ENCODE results near the gene SPANXN5. TPM values are rescaled to one million over a fixed set of nuclear protein-coding genes. Genes with fewer than 3 reads are reported as not detected.
"Not testable (repeated sequence)": the region's sequence is repeated elsewhere in the genome, so short reads cannot be mapped to it uniquely, and the experiment has no call there.

The SPANXN5 gene
- total RNA-seq, 4 donors from 2014 or later, result not detected

DNA sequence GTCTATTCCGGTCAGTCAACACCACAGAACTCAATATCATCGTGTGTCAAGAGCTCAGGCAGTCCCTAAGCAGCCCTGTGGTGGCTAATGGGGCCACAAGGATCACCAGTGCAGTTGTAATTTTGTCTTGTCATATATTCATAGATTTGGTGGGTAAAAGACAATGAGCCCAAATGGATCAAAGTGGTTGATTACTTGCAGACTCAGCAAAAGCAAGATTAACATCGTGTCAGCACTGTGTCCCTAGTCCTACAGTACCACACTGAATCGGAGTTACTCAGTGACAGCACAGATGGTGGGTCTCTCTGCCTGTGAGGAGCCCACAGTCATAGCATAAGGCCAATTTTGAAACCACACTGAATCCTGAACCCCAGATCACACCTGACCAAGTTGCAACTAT, 22.6 kb upstream of the SPANXN5 start:
- Histone ChIP-seq H3K36me3 (no peaks in the 10 kb centered on the region), H3K27me3 (no peaks in the 10 kb centered on the region), H3K4me1 (no peaks in the 10 kb centered on the region), H3K27ac (replicated peaks in 1 of 4) (no peak overlapping the region), H3K4me3 (no peak overlapping the region), H3K9me3 (no peaks in the 10 kb centered on the region)
- intact Hi-C loops (cut with DNase I), result no loop called here
- WGBS, result 78% methylated on average over 4 of the region's 4 CpGs
- DNase-seq (ENCODE audit: extremely low spot score), result no peak
- TF ChIP-seq, protein P1, sequence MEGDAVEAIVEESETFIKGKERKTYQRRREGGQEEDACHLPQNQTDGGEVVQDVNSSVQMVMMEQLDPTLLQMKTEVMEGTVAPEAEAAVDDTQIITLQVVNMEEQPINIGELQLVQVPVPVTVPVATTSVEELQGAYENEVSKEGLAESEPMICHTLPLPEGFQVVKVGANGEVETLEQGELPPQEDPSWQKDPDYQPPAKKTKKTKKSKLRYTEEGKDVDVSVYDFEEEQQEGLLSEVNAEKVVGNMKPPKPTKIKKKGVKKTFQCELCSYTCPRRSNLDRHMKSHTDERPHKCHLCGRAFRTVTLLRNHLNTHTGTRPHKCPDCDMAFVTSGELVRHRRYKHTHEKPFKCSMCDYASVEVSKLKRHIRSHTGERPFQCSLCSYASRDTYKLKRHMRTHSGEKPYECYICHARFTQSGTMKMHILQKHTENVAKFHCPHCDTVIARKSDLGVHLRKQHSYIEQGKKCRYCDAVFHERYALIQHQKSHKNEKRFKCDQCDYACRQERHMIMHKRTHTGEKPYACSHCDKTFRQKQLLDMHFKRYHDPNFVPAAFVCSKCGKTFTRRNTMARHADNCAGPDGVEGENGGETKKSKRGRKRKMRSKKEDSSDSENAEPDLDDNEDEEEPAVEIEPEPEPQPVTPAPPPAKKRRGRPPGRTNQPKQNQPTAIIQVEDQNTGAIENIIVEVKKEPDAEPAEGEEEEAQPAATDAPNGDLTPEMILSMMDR (IDR thresholded peaks at IDR 0.05), result no peak
- no peak for TF ChIP-seq POLR2AphosphoS5 (IDR thresholded peaks at IDR 0.05)
- no peak for TF ChIP-seq EP300 (IDR thresholded peaks at IDR 0.05)
- TF ChIP-seq POLR2A (IDR thresholded peaks at IDR 0.05; ENCODE audit: low read depth), result no peak

DNA sequence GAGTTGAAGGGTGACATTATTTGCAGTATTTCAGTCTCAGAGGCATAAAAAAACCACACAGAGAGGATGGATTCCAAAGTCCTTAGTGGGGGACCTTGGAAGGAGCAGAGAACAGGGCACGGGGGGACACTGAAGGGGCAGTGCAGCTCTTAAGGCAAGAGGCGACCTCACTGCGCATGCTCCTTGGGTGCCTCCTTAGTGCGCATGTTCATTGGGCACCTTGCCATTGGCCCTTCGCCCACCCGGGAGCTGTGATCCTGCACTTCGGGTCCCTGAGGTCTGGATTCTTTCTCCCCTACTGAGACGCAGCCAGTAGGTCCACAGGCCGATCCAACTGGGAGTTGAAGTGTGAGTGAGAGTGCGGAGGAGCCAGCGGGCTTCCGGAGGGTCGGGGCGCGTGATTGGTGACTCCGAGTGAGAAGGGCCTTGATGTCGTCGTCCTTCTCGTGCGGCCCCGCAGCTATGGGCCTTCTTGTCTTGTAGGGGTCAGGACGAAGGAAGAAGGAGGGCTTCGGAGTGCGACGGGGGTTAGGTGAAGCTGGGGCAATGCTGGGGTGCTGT, 13.9 kb upstream of the SPANXN5 start, which contains the start of gene XAGE5:
Gene XAGE5 (plus strand): TSS at position 223 of the 561 bp plus-strand sequence. CDS start 1,280 bp downstream, outside the sequence.
- TF ChIP-seq POLR2AphosphoS5 (IDR thresholded peaks at IDR 0.05), result no peak
- TF ChIP-seq, protein P1 (IDR thresholded peaks at IDR 0.05), result no peak
- no peak for TF ChIP-seq EP300 (IDR thresholded peaks at IDR 0.05)
- TF ChIP-seq POLR2A (IDR thresholded peaks at IDR 0.05; ENCODE audit: low read depth), result no peak
- WGBS, result 77% methylated on average over 20 of the region's 25 CpGs
- Histone ChIP-seq H3K9me3 (no peaks in the 10 kb centered on the region), H3K4me1 (no peaks in the 10 kb centered on the region), H3K36me3 (no peaks in the 10 kb centered on the region), H3K4me3 (no peak within 1 kb of the TSS), H3K27ac (replicated peaks in 1 of 4) (no peak within 1 kb of the TSS), H3K27me3 (no peaks in the 10 kb centered on the region)
- no peak for DNase-seq (ENCODE audit: extremely low spot score)
- intact Hi-C loops (cut with DNase I), result no loop called here

DNA sequence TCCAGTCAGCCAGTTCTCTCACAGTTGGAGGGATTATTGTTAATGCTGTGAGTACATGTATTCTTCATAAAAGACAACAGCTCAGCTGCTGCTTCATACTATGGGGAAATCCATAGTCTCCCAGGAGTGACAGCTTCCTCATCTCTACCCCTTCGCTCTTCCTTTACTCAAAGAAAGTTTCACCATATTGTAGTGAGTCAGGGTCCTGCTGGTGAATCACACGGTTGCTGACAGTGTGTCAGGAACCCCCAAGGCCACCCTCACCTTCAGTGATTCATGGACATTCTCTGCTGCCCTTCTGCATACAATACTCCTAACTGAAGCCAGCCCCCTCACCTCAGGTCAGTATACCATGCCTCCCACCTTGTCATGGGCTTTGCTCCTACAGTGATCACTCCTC, 7.6 kb upstream of the SPANXN5 start:
- H3K9me3 ChIP-seq; DNase-seq (ENCODE audit: extremely low spot score); intact Hi-C loops (cut with DNase I); H3K27me3 ChIP-seq; H3K4me3 ChIP-seq; H3K27ac ChIP-seq (replicated peaks in 1 of 4); H3K36me3 ChIP-seq; H3K4me1 ChIP-seq: not testable (repeated sequence)
- 60% methylated on average over 2 of the region's 2 CpGs for WGBS

DNA sequence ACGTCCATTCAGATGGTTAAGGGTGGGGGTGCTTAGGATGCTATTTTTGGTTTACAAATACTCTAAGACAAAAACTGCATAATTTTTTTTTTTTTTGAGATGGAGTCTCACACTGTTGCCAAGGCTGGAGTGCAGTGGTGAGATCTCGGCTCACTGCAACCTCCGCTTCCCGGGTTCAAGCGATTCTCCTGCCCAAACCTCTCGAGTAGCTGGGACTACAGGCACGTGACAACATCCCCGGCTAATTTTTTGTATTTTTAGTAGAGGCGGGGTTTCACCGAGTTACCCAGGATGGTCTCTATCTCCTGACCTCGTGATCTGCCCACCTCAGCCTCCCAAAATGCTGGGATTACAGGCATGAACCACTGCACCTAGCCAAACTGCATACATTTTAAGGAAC, 23.7 kb downstream of the SPANXN5 start:
- H3K27ac ChIP-seq (replicated peaks in 1 of 4); H3K9me3 ChIP-seq; H3K4me1 ChIP-seq; intact Hi-C loops (cut with DNase I); H3K36me3 ChIP-seq; H3K27me3 ChIP-seq; H3K4me3 ChIP-seq; DNase-seq (ENCODE audit: extremely low spot score): not testable (repeated sequence)
- 77% methylated on average over 10 of the region's 11 CpGs for WGBS

DNA sequence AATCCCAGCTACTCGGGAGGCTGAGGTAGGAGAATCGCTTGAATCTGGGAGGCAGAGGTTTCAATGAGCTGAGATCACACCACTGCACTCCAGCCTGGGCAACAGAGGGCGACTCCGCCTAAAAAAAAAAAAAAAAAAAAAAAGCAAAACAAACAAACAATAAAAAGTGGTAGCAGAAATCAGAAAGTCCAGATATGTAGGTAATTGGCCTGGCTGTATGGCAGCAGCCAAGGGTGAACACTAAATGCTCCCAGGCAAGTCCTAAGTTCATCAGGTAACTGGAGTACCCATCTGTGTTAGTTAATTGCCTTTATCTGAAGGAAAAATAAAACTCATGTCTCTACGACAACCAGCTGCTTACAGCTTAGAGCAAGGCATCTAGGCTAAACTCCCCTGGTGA, 31.2 kb downstream of the SPANXN5 start:
- H3K27me3 ChIP-seq; DNase-seq (ENCODE audit: extremely low spot score); H3K9me3 ChIP-seq; H3K4me3 ChIP-seq; intact Hi-C loops (cut with DNase I); H3K4me1 ChIP-seq; H3K27ac ChIP-seq (replicated peaks in 1 of 4); H3K36me3 ChIP-seq: not testable (repeated sequence)
- WGBS, result 85% methylated on average over 4 of the region's 5 CpGs

DNA sequence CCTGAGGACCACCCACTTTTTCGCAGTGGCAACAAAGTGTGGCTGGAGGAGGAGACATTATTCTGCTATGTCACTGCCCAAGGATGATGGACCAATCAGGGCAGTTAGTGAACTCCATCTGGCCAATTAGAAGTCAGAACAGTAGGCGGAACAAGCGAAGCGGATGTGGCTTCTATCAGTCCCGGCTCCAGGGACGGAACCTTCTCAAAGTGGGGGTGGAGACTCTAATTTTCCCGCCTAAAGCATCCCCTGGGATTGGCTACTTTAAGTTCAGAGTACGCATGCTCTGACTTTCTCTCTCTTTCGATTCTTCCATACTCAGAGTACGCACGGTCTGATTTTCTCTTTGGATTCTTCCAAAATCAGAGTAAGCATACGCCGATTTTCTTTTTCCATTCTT, 46.3 kb downstream of the SPANXN5 start, which contains the start of gene SSX2B:
Gene SSX2B (plus strand): TSS at position 301 of the 400 bp plus-strand sequence. CDS start 1,429 bp downstream, outside the sequence.
- H3K4me1 ChIP-seq; H3K36me3 ChIP-seq; H3K27ac ChIP-seq (replicated peaks in 1 of 4); H3K9me3 ChIP-seq; intact Hi-C loops (cut with DNase I); H3K27me3 ChIP-seq; DNase-seq (ENCODE audit: extremely low spot score); H3K4me3 ChIP-seq: not testable (repeated sequence)
- no CpG with 5 or more reads among the region's 13 CpGs for WGBS

Small RNA genes within 50 kb of the gene (small RNA-seq; reads per million reads assigned to genes)
- gene AC244505.6, result 0 reads per million in 3 donors
- 0 reads per million in 3 donors for gene AC244505.7

Other genes starting within 250 kb of the SPANXN5 start
- not detected for gene SSX7, start 142.5 kb downstream of the SPANXN5 start, total RNA-seq
- not detected for gene SSX2, start 90.2 kb downstream of the SPANXN5 start, total RNA-seq
- not detected for gene SSX2B, start 46.2 kb downstream of the SPANXN5 start, total RNA-seq
- gene XAGE5, start 13.9 kb upstream of the SPANXN5 start, total RNA-seq, result not detected
- gene XAGE3, start 70.7 kb upstream of the SPANXN5 start, total RNA-seq, result not detected
- 10 to 100 TPM; 11.9 to 23.4 (median 14.9) TPM for gene FAM156B, start 99.9 kb upstream of the SPANXN5 start, total RNA-seq
- gene FAM156A, start 161.1 kb upstream of the SPANXN5 start, total RNA-seq, result 10 to 100 TPM in 1 of 4 donors, 1 to 10 TPM in 3; 8.0 to 14.5 (median 8.8) TPM